NT2/D1 (cell line): ENCODE measurements around the gene TSPAN32.

Experiments used
- YY1 ChIP-seq: IDR thresholded peaks from 2 replicates; pipeline ENCODE4 v1.6.1; 2011; ENCODE audit not compliant: insufficient read length, insufficient read depth
- ZNF274 ChIP-seq: IDR thresholded peaks from 2 replicates; pipeline ENCODE4 v1.6.1; 2011; ENCODE audit warnings: mild to moderate bottlenecking, low read depth, low read length

- TF ChIP-seq ZNF274 (no peak), YY1 (no peak)
These were observed 35.1 kb upstream of the TSPAN32 start for GRCh38 chr11:2266586-2267305.
